Trophoblast cell (in vitro differentiated cells and primary cell): ENCODE results near the gene CDK3.

Experiments used
- DNase-seq, 2 donors: peaks; one replicate each; pipeline ENCODE4 v3.0.0-alpha.2; 2016
- H2AFZ ChIP-seq: 2 replicates; pipeline ENCODE4 v1.6.1; 2013; ENCODE audit warnings: low read length, moderate library complexity, mild to moderate bottlenecking; ENCODE audit not compliant: insufficient read depth, poor library complexity
- H2AK5ac ChIP-seq: 2 replicates; pipeline ENCODE4 v1.6.1; 2013; ENCODE audit warnings: mild to moderate bottlenecking, low read length
- H2BK120ac ChIP-seq: 2 replicates; pipeline ENCODE4 v1.6.1; 2013; ENCODE audit warnings: low read length, mild to moderate bottlenecking, moderate library complexity; ENCODE audit not compliant: insufficient read depth, poor library complexity
- H2BK12ac ChIP-seq: 2 replicates; pipeline ENCODE4 v1.6.1; 2013; ENCODE audit warnings: mild to moderate bottlenecking, low read length, moderate library complexity
- H2BK5ac ChIP-seq: 2 replicates; pipeline ENCODE4 v1.6.1; 2013; ENCODE audit warnings: low read length, low read depth, moderate library complexity, mild to moderate bottlenecking; ENCODE audit not compliant: poor library complexity
- H3K14ac ChIP-seq: 2 replicates; pipeline ENCODE4 v1.6.1; 2013; ENCODE audit warnings: mild to moderate bottlenecking, low read length
- H3K18ac ChIP-seq: 2 replicates; pipeline ENCODE4 v1.6.1; 2013; ENCODE audit warnings: mild to moderate bottlenecking, low read length
- H3K23ac ChIP-seq: 2 replicates; pipeline ENCODE4 v1.6.1; 2013; ENCODE audit warnings: low read length
- H3K27ac ChIP-seq: 2 replicates; pipeline ENCODE4 v1.5.1; 2013; ENCODE audit warnings: low read depth, mild to moderate bottlenecking, inconsistent platforms, low read length, moderate library complexity
- H3K27me3 ChIP-seq: 2 replicates; pipeline ENCODE4 v1.6.1; 2013; ENCODE audit warnings: inconsistent platforms, mild to moderate bottlenecking, low read length, moderate library complexity; ENCODE audit not compliant: insufficient read depth
- H3K36me3 ChIP-seq, 2 experiments: 1 replicate in 1 of 2; 2 replicates in 1 of 2; pipeline ENCODE4 v1.6.1; 2013; ENCODE audit warnings: low read length in 2 of 2, mild to moderate bottlenecking in 2 of 2, moderate library complexity in 1 of 2; ENCODE audit not compliant: insufficient read depth in 2 of 2, control insufficient read depth in 1 of 2
- H3K4ac ChIP-seq: 2 replicates; pipeline ENCODE4 v1.6.1; 2013; ENCODE audit warnings: low read depth, mild to moderate bottlenecking, low read length, moderate library complexity
- H3K4me1 ChIP-seq, 2 experiments: 1 replicate in 1 of 2; 2 replicates in 1 of 2; pipeline ENCODE4 v1.6.1; 2013; ENCODE audit warnings: low read length in 2 of 2, mild to moderate bottlenecking in 2 of 2, moderate library complexity in 1 of 2; ENCODE audit not compliant: insufficient read depth in 2 of 2, control insufficient read depth in 1 of 2
- H3K4me2 ChIP-seq: 2 replicates; pipeline ENCODE4 v1.6.1; 2013; ENCODE audit warnings: inconsistent platforms, mild to moderate bottlenecking, low read length, moderate library complexity
- H3K4me3 ChIP-seq: 2 replicates; pipeline ENCODE4 v1.5.1; 2013; ENCODE audit warnings: mild to moderate bottlenecking, low read depth, low read length, inconsistent platforms
- H3K79me1 ChIP-seq: one replicate; pipeline ENCODE4 v1.6.1; 2013; ENCODE audit warnings: low read length
- H3K79me2 ChIP-seq: 2 replicates; pipeline ENCODE4 v1.6.1; 2013; ENCODE audit warnings: low read length, mild to moderate bottlenecking; ENCODE audit not compliant: control insufficient read depth, insufficient read depth, poor library complexity
- H3K9ac ChIP-seq: 2 replicates; pipeline ENCODE4 v1.6.1; 2013; ENCODE audit warnings: mild to moderate bottlenecking, low read length
- H3K9me3 ChIP-seq: 2 replicates; pipeline ENCODE4 v1.6.1; 2013; ENCODE audit warnings: low read depth, mild to moderate bottlenecking, control low read depth, inconsistent platforms, low read length; ENCODE audit not compliant: insufficient read depth
- H4K12ac ChIP-seq: 2 replicates; pipeline ENCODE4 v1.6.1; 2013; ENCODE audit warnings: low read depth, mild to moderate bottlenecking, low read length, moderate library complexity
- H4K8ac ChIP-seq: 2 replicates; pipeline ENCODE4 v1.6.1; 2013; ENCODE audit warnings: low read depth, mild to moderate bottlenecking, low read length, moderate library complexity
- H4K91ac ChIP-seq: one replicate; pipeline ENCODE4 v1.6.1; 2013; ENCODE audit warnings: low read depth, mild to moderate bottlenecking, low read length, moderate library complexity
- WGBS: extraction: QIAGEN DNeasy Blood & Tissue Kit; methylation state at CpG from one replicate; pipeline ENCODE4 v1.1.7; 2013; ENCODE audit warnings: missing lambda C conversion rate; ENCODE audit not compliant: insufficient read length, insufficient coverage; ENCODE audit errors: extremely low coverage; 5-methylcytosine and 5-hydroxymethylcytosine counted together

The CDK3 gene

DNA sequence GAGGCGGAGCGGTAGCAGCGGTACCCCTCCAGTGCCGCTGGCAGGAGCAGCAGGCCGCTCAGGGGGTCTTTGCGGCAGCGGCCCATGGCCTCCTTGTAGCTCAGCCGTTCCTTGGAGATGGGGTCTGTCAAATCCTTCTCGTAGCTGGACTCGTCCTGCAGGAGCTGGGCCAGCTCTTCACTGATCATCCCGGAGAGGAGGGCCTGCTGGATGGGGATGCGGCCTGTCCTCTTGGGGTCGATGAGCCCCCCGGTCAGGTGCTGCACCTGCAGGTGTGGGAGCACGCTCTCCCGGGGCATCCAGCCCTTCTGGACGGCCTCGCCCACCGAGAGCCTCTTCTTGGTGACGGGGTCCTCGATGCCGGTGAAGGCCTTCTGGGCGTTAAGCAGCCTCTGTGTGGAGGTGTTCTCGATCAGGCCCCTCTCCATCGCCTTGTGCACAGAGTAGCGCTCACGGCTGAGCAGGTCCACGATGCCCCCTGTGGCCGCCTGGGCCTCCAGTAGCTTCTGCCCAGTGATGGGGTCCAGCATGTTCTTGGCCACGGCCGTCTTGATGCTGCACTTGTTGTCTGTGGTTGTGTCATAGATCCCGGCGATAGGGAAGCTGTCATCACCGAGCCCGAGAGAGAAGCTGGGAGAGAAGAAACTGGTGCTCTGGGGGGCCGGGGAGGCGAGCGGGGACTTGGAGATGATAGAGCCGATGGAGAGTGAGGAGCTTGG is 6.6 kb downstream of the CDK3 start:
- H3K14ac ChIP-seq = no peak overlapping the region
- H3K79me2 ChIP-seq = no peaks in the 10 kb centered on the region
- H4K8ac ChIP-seq = no peak overlapping the region
- H3K23ac ChIP-seq = no peak overlapping the region
- no peak overlapping the region for H2BK120ac ChIP-seq
- no peak overlapping the region for H4K91ac ChIP-seq
- H2AK5ac ChIP-seq = no peak overlapping the region
- H2BK5ac ChIP-seq = no peak overlapping the region
- H3K4me3 ChIP-seq = no peak overlapping the region
- no peaks in the 10 kb centered on the region for H3K4me1 ChIP-seq
- no peak overlapping the region for H4K12ac ChIP-seq
- peaks cover 6 to 18% of the 10 kb centered on the region in 2 experiments for H3K36me3 ChIP-seq
- no peaks in the 10 kb centered on the region for H3K27me3 ChIP-seq
- H2BK12ac ChIP-seq = no peak overlapping the region
- no peak overlapping the region for H3K4me2 ChIP-seq
- DNase-seq = no peak
- H3K9ac ChIP-seq = no peak overlapping the region
- WGBS = no CpG with 5 or more reads among the region's 39 CpGs
- peaks cover 5% of the 10 kb centered on the region for H3K9me3 ChIP-seq
- H3K79me1 ChIP-seq = no peaks in the 10 kb centered on the region
- no peak overlapping the region for H3K18ac ChIP-seq
- no peak overlapping the region for H3K4ac ChIP-seq
- no peak overlapping the region for H3K27ac ChIP-seq
- no peak overlapping the region for H2AFZ ChIP-seq

DNA sequence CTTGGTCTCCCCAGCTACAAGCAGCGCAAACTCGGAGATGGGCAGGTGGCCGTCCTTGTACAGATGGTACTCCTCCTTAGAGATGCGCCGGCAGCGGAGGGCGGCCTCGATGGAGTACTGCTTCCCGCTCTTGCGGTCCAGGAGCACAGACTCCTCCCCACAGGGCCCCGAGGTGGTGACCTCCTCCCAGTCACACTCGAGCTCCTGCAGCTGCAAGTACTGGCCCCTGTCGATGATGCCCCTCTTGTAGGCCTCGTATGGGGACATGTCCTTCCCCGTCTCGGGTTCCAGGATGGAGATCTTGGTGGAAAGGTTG is 7.2 kb downstream of the CDK3 start:
- H2BK12ac ChIP-seq = no peak overlapping the region

DNA sequence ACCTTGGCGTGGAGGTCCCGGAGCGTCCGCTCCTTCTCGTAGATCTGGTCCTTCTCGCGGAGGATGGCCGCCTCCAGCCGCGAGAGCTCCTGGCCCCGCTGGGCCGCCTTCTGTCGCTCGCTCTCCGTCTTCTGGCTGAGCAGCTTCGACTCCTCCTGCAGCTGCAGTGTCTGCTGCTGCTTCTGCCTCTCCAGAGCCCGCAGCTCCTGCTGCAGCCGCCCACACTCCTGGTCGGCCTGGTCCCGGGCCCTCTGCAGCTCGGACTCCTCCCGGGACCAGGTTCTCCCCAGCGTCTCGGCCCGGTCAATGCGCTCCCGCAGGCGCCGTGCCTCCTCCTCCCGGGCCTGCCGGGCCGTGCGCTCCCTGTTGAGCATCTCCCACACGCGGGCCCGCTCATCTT is 7.6 kb downstream of the CDK3 start:
- no peak overlapping the region for H4K12ac ChIP-seq
- H3K79me2 ChIP-seq = no peaks in the 10 kb centered on the region
- no peak overlapping the region for H3K9ac ChIP-seq
- no CpG with 5 or more reads among the region's 36 CpGs for WGBS
- no peaks in the 10 kb centered on the region for H3K27me3 ChIP-seq
- H3K79me1 ChIP-seq = no peaks in the 10 kb centered on the region
- no peak overlapping the region for H3K4ac ChIP-seq
- no peak for DNase-seq
- peaks cover 2 to 14% of the 10 kb centered on the region in 2 experiments for H3K36me3 ChIP-seq
- no peak overlapping the region for H4K8ac ChIP-seq
- no peak overlapping the region for H3K14ac ChIP-seq
- no peak overlapping the region for H2BK12ac ChIP-seq
- no peak overlapping the region for H4K91ac ChIP-seq
- H3K18ac ChIP-seq = no peak overlapping the region
- no peak overlapping the region for H3K27ac ChIP-seq
- no peak overlapping the region for H2AK5ac ChIP-seq
- H3K4me3 ChIP-seq = no peak overlapping the region
- no peak overlapping the region for H3K23ac ChIP-seq
- no peak overlapping the region for H3K4me2 ChIP-seq
- H2BK120ac ChIP-seq = no peak overlapping the region
- H3K4me1 ChIP-seq = no peaks in the 10 kb centered on the region
- H2AFZ ChIP-seq = no peak overlapping the region
- peaks cover 5% of the 10 kb centered on the region for H3K9me3 ChIP-seq
- no peak overlapping the region for H2BK5ac ChIP-seq

More for the DNA sequence above, 7.2 kb downstream of the CDK3 start:
- no peak overlapping the region for H3K4me3 ChIP-seq
- H3K27ac ChIP-seq = no peak overlapping the region
- peaks cover 5% of the 10 kb centered on the region for H3K9me3 ChIP-seq
- no peak overlapping the region for H3K14ac ChIP-seq
- WGBS = no CpG with 5 or more reads among the region's 16 CpGs
- H3K4me1 ChIP-seq = no peaks in the 10 kb centered on the region
- H3K79me1 ChIP-seq = no peaks in the 10 kb centered on the region
- H2BK5ac ChIP-seq = no peak overlapping the region
- no peak overlapping the region for H3K23ac ChIP-seq
- H3K4me2 ChIP-seq = no peak overlapping the region
- no peak overlapping the region for H2AK5ac ChIP-seq
- H3K9ac ChIP-seq = no peak overlapping the region
- H2AFZ ChIP-seq = no peak overlapping the region
- H4K8ac ChIP-seq = no peak overlapping the region
- H3K79me2 ChIP-seq = no peaks in the 10 kb centered on the region
- no peak overlapping the region for H4K91ac ChIP-seq
- no peak overlapping the region for H2BK120ac ChIP-seq
- H3K36me3 ChIP-seq = peaks cover 5 to 16% of the 10 kb centered on the region in 2 experiments
- no peak overlapping the region for H4K12ac ChIP-seq
- DNase-seq = no peak
- H3K27me3 ChIP-seq = no peaks in the 10 kb centered on the region
- no peak overlapping the region for H3K4ac ChIP-seq
- no peak overlapping the region for H3K18ac ChIP-seq

DNA sequence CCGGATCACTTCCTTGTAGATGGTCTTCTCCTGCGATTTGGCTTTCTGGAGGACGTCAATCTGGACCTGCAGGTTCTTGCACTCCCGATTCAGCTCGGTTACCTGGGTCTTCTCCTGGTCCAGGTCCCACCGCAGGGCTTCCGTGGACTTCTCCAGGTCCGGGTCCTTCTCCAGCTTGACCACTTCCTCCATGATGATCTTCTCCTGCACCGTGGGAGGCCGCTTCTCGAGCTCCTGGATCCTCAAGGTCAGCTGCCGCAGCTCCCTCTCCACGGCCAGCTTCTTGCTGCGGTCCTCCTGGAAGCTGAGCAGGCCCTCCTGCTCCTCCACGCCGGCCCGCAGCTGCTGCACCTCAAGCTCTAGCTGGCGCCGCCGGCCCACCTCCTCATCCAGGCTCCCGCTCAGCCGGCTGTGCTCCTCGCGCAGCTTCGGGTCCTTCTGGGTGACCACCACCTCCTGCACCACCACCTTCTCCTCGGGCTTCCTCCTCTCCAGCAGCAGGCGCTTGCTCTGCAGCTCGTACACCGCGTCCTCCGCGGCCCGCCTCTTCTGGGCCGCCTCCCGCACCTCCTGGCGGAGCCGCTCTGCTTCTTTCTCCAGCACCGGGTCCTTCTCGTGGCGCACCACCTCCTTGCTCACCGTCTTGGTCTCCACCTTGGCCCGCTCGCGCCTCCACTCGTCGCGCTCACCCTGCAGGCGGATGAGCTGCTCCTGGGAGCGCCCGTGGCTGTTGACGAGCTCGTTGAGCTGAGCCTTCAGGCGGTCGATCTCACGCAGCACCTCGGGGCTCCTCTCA is 8.2 kb downstream of the CDK3 start:
- no peak overlapping the region for H4K8ac ChIP-seq
- H3K23ac ChIP-seq = no peak overlapping the region
- no peaks in the 10 kb centered on the region for H3K79me1 ChIP-seq
- H2BK120ac ChIP-seq = no peak overlapping the region
- H3K9me3 ChIP-seq = peaks cover 5% of the 10 kb centered on the region
- no peak overlapping the region for H3K4me3 ChIP-seq
- no peak overlapping the region for H3K4ac ChIP-seq
- no peak overlapping the region for H3K27ac ChIP-seq
- no CpG with 5 or more reads among the region's 56 CpGs for WGBS
- H3K79me2 ChIP-seq = no peaks in the 10 kb centered on the region
- no peak overlapping the region for H3K14ac ChIP-seq
- no peak overlapping the region for H3K18ac ChIP-seq
- H3K9ac ChIP-seq = no peak overlapping the region
- no peak overlapping the region for H2AK5ac ChIP-seq
- no peak overlapping the region for H2AFZ ChIP-seq
- H3K4me2 ChIP-seq = no peak overlapping the region
- H2BK12ac ChIP-seq = no peak overlapping the region
- peaks cover 2 to 4% of the 10 kb centered on the region in 2 experiments for H3K4me1 ChIP-seq
- no peak overlapping the region for H2BK5ac ChIP-seq
- no peak for DNase-seq
- no peak overlapping the region for H4K91ac ChIP-seq
- peaks cover 2 to 11% of the 10 kb centered on the region in 2 experiments for H3K36me3 ChIP-seq
- no peaks in the 10 kb centered on the region for H3K27me3 ChIP-seq
- no peak overlapping the region for H4K12ac ChIP-seq
